Psoas muscle (tissue), 8 donors: Measurements from ENCODE around the gene LMAN2. TPM values are rescaled to one million over a fixed set of nuclear protein-coding genes. Genes with fewer than 3 reads are reported as not detected.
A peak's percentile ranks its signal among the peaks of the same experiment; 100 is the strongest.

ENCODE experiments used
- ATAC-seq, 4 donors: fragments of 200-7000 bp; cut with Tn5 transposase; one replicate each; pipeline ENCODE4 v1.9.1; 2020; ENCODE audit warnings: moderate library complexity in 3 of 4, mild to moderate bottlenecking in 2 of 4
- DNase-seq, 2 donors: peaks; one replicate each; pipeline ENCODE4 v3.0.0-alpha.2; 2020
- H3K27ac ChIP-seq: fragments of 200-600 bp; one replicate; pipeline ENCODE4 v1.8.0; 2022
- H3K27me3 ChIP-seq, 3 donors: fragments of 200-600 bp in 1 of 3; one replicate each; pipeline versions ENCODE4 v1.6.1 to v1.8.0; 2013 to 2022; ENCODE audit warnings: low read length in 2 of 3, mild to moderate bottlenecking in 2 of 3, moderate library complexity in 1 of 3; ENCODE audit not compliant: insufficient read depth in 3 of 3
- H3K36me3 ChIP-seq, 2 donors: fragments of 200-600 bp in 1 of 2; one replicate each; pipeline versions ENCODE4 v1.6.1 to v1.8.0; 2013 to 2022; ENCODE audit warnings: low read depth in 1 of 2, mild to moderate bottlenecking in 1 of 2, moderate library complexity in 1 of 2; ENCODE audit not compliant: insufficient read depth in 1 of 2
- H3K4me1 ChIP-seq: fragments of 200-600 bp; one replicate; pipeline ENCODE4 v1.8.0; 2022
- H3K4me3 ChIP-seq: fragments of 200-600 bp; one replicate; pipeline ENCODE4 v1.8.0; 2022; ENCODE audit warnings: mild to moderate bottlenecking
- H3K9me3 ChIP-seq: fragments of 200-600 bp; one replicate; pipeline ENCODE4 v1.8.0; 2022
- CTCF ChIP-seq: fragments of 200-600 bp; IDR thresholded peaks from one replicate; pipeline ENCODE4 v1.8.0; 2022; ENCODE audit warnings: antibody characterized with exemption
- WGBS, 3 donors: extraction: QIAGEN DNeasy Blood & Tissue Kit; methylation state at CpG; one replicate each; pipeline versions ENCODE4 v1.1.6 to v1.1.7; 2013; 5-methylcytosine and 5-hydroxymethylcytosine counted together
- intact Hi-C, 2 donors: fragments of 100-400 bp; cut with DNase I; formaldehyde crosslinking; loops; one replicate each; pipeline versions ENCODE4 v1.11.0 to v1.14.2; 2022
- polyA plus RNA-seq, 3 donors: library from polyadenylated mRNA; stranded (reverse); fragments of 200-250 nt; gene quantifications; one replicate each; pipeline ENCODE4 v1.2.3, GENCODE V29; 2013
- total RNA-seq, 4 donors: library from RNA; stranded (reverse); fragmentation: NEBNext Ultra II Directional in 2 of 4; extraction: Animal tissue kit (Norgen Biotek cat#: 25700) in 2 of 4; gene quantifications; one replicate each; pipeline versions ENCODE4 v1.2.1 to v1.2.4, GENCODE V29; 2021 to 2023
- donor health status: healthy with polysubstance abuse.
- donor health status: DM: no; HTN: no; CAD: no; lungs with moderate emphysema.
- donor health status: Bipolar disorder and iron deficiency.
- donor health status: healthy.
- donor health status: DM: yes; HTN: yes; CAD: no.
- donor health status: DM: no; HTN: no; CAD: no.
- donor health status: DM: no; HTN: no; CAD: no.
- donor health status: DM: yes; HTN: yes; CAD: no.

The LMAN2 gene
- total and polyA plus RNA-seq, 7 donors = 28.7 to 193 (median 55.8) TPM

DNA sequence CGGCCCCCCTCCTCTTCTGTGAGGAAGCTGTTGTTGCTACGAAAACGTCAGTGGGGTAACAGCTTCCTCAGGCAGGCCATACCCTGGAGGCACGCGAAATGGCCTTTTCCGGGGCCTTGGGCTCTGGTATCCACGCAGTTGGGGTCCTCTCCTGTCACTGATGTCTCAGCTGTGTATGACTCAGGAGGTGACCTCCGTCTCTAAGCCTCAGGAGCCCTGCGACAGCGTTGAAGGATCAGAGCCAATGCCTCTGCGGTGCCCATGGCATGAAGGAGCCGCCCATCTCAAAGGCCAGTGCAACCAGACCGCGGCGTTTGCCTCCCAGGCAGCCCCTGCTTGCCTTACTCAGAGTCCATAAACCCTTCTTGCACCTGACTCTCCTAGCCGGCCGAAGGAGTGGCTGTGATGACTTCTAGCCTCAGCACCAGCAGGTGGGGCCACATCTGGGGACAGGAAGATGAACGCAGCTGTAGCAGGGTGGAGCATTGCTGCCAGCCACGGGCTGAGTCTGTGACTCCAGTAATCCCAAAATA, 38.8 kb downstream of the LMAN2 start:
- Histone ChIP-seq H3K27ac (peak overlapping the region; percentile 83), H3K4me3 (peak overlapping the region; percentile 73), H3K4me1 (peaks cover 32% of the 10 kb centered on the region), H3K36me3 (peaks cover 0 to 5% of the 10 kb centered on the region in 2 donors), H3K9me3 (no peaks in the 10 kb centered on the region), H3K27me3 (no peaks in the 10 kb centered on the region)
- no peak for TF ChIP-seq CTCF
- intact Hi-C loops = loop anchor here (5.0 to 10.0 kb wide), 3 partner anchors 40 to 142 kb away; partner anchors contain the start of gene LMAN2 (in 1 of the 2)
- ATAC-seq (no peak), DNase-seq (peak in 1 of 2 donors; percentile 59)
- WGBS, 3 donors = 9 to 10% (median 9%) methylated on average over 19 of the region's 19 CpGs

DNA sequence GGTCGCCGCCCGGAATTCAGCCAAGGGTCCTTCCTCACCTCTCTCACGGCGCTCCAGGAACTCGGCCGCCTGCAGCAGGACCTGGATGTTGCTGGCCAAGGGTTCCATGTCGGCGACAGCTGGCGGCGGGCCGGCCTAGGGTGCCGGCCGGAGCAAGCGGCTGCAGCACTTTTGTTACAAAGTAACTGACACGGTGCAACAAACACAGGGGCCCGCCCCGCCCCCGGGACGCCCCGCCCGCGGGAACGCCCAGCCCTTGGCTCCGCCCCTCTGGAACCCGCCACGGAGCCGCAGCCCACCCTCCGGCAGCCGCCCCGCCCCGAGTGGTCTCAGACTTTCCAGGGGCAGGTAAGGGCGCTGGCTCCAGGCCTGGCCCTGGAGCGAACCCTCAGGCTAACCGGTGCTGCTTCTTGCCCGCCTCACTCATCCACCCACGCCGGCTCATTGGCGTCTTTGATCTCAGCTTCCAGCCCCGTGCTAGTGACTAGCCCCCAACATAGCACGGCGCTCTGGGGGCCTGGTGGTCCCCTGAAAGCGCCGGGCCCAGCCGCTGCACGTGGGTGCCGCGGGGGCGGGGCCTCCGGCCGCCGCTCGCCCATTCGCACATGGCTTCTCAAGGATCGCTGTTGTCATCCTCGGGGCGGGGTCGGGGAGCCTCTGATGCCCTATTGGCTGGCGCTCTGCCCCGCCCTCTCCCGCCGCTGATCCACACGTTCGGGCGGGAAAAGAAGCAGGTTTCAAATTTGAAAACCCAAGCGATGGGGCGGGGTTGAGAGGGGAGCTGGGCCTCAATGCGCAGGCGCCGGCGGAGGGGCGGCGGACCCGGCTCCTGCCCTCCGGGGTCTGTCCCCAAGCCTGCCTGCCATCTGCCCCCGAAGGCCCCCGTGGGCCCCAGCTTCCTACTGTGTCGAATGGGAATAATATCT, 39.5 kb downstream of the LMAN2 start, which contains the start of gene MXD3:
TSS of gene MXD3 (minus strand) at position 176 of the 926 bp plus-strand sequence. CDS start at position 108, 68 bp downstream.
- Histone ChIP-seq H3K36me3 (peaks cover 0 to 11% of the 10 kb centered on the region in 2 donors), H3K4me3 (peak within 1 kb of the TSS; percentile 73), H3K27me3 (no peaks in the 10 kb centered on the region), H3K27ac (peak within 1 kb of the TSS; percentile 83), H3K4me1 (peaks cover 32% of the 10 kb centered on the region), H3K9me3 (no peaks in the 10 kb centered on the region)
- intact Hi-C loops = loop anchor here (5.0 to 10.0 kb wide), 3 partner anchors 40 to 143 kb away; partner anchors contain the start of gene LMAN2 (in 1 of the 2)
- no peak for TF ChIP-seq CTCF
- ATAC-seq (peak; percentile 85 to 94 (median 86)), DNase-seq (peak; percentile 98 to 99)
- 0 to 1% (median 1%) methylated on average over 57 to 78 of the region's 78 CpGs for WGBS, 3 donors

- WGBS, 3 donors = 1 to 6% (median 5%) methylated on average over 18 to 23 of the region's 23 CpGs
- Histone ChIP-seq H3K27me3 (no peaks in the 10 kb centered on the region), H3K9me3 (no peaks in the 10 kb centered on the region), H3K4me3 (peak overlapping the region; percentile 73), H3K36me3 (peaks cover 0 to 15% of the 10 kb centered on the region in 2 donors), H3K4me1 (peaks cover 32% of the 10 kb centered on the region), H3K27ac (peak overlapping the region; percentile 83)
- no peak for TF ChIP-seq CTCF
- intact Hi-C loops = loop anchor here (5.0 to 10.0 kb wide), 3 partner anchors 41 to 143 kb away; partner anchors contain the start of gene LMAN2 (in 1 of the 2)
- DNase-seq (no peak), ATAC-seq (no peak)
These were observed 40.1 kb downstream of the LMAN2 start for GRCh38 chr5:177311392-177311722.

- no peak for TF ChIP-seq CTCF
- no peak for ATAC-seq
- Histone ChIP-seq H3K9me3 (no peaks in the 10 kb centered on the region), H3K4me3 (peak overlapping the region; percentile 73), H3K36me3 (peaks cover 0 to 16% of the 10 kb centered on the region in 2 donors), H3K4me1 (peaks cover 32% of the 10 kb centered on the region), H3K27me3 (no peaks in the 10 kb centered on the region), H3K27ac (no peak overlapping the region)
- intact Hi-C loops = loop anchor here (5.0 to 10.0 kb wide), 3 partner anchors 41 to 144 kb away; partner anchors contain the start of gene LMAN2 (in 1 of the 2)
- DNase-seq = peak in 1 of 2 donors; percentile 54
- 21 to 26% (median 25%) methylated on average over 14 to 20 of the region's 20 CpGs for WGBS, 3 donors
These were observed 40.6 kb downstream of the LMAN2 start for GRCh38 chr5:177310757-177311391.
